ENCODE measurements around the gene PARP6.

Gene PARP6

DNA sequence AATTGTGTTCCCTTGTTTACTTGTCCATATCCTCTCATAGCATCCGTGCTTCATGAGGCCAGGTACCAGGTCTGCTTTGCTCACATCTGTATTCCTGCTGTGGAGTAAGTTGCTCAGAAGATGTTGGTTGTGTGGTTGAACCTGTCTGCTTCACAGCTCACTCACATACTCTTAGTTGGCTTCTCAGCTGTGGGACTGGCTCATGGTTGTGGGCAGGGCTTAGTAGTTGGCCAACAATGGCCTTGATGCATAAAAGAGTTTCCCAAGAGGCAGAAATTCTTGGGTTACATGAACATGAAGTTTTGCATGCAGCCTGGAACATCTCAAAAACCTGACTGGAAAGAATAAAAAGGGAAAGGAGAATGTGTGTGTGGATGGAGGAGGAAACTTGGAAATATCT is 30.6 kb upstream of the PARP6 start:
- TF ChIP-seq GATA3 (IDR thresholded peaks at IDR 0.05; ENCODE audit: low read depth, low read length): no peak
- TF ChIP-seq GATA2 (IDR thresholded peaks at IDR 0.05; ENCODE audit: low read depth, low read length): no peak

DNA sequence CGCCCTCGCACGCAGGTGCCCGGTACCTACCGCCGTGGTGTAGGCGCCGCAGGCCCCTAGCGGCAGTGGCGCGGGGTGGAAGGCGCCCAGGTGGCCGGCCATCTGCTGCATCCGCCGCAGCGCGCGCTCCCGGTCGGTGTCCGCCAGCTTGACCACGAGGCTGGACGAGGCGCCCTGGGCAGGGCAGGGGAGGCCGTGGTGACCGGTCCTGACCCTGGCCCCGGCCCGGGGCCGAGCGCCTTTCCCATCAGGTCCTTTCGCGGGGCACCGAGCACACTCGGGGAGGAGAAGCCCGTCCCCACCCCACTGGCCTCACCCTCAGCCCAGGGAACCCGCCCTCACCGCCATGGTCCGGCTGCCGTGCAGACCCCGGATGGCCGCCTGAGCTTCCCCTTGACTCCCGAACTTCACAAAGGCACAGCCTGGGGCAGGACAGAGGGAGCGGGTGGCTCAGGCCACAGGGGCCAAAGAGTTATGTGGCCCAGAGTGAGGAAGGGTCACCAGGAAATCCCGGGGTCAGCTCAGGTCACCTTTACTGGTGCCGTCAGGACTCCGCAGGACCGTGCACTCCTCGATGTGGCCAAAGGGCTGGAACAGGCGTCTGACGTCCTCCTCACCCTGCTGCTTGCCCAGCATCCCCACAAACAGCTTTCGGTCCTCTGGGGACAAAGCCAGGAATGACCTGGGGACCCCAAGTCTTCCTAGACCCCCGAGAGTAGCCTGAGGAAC is 17.4 kb upstream of the PARP6 start:
- TF ChIP-seq GATA2 (IDR thresholded peaks at IDR 0.05; ENCODE audit: low read depth, low read length): no peak
- TF ChIP-seq GATA3 (IDR thresholded peaks at IDR 0.05; ENCODE audit: low read depth, low read length): no peak

GRCh38 chr15:72288796-72289596 is 16.6 kb upstream of the PARP6 start:
- TF ChIP-seq GATA3 (IDR thresholded peaks at IDR 0.05; ENCODE audit: low read depth, low read length) (no peak), GATA2 (IDR thresholded peaks at IDR 0.05; ENCODE audit: low read depth, low read length) (no peak)

- TF ChIP-seq GATA2 (IDR thresholded peaks at IDR 0.05; ENCODE audit: low read depth, low read length) (no peak), GATA3 (IDR thresholded peaks at IDR 0.05; ENCODE audit: low read depth, low read length) (no peak)
These were observed 13.7 kb upstream of the PARP6 start for GRCh38 chr15:72285927-72286516.

GRCh38 chr15:72285402-72285801 is 13.0 kb upstream of the PARP6 start:
- no peak for TF ChIP-seq GATA3 (IDR thresholded peaks at IDR 0.05; ENCODE audit: low read depth, low read length)
- TF ChIP-seq GATA2 (IDR thresholded peaks at IDR 0.05; ENCODE audit: low read depth, low read length): no peak

DNA sequence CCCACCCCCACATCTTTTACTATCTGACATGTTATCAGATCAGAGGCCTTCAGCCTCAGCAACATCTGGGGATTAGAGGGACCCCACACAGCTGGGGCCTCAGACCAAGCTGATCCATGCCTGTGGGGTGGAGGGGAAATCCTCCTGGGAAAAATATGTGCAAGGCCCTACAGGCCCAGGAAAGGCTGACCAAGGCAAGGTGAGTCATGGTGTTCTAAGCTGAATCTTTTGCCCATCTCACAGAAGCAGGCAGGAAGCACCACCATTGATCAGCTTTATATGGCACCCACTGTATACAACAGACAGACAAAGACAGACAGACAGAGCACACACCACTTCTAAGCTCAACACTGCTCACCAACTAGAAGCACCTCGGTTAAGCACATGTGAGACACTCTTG is 12.4 kb upstream of the PARP6 start:
- TF ChIP-seq GATA2 (IDR thresholded peaks at IDR 0.05; ENCODE audit: low read depth, low read length) (no peak), GATA3 (IDR thresholded peaks at IDR 0.05; ENCODE audit: low read depth, low read length) (no peak)

DNA sequence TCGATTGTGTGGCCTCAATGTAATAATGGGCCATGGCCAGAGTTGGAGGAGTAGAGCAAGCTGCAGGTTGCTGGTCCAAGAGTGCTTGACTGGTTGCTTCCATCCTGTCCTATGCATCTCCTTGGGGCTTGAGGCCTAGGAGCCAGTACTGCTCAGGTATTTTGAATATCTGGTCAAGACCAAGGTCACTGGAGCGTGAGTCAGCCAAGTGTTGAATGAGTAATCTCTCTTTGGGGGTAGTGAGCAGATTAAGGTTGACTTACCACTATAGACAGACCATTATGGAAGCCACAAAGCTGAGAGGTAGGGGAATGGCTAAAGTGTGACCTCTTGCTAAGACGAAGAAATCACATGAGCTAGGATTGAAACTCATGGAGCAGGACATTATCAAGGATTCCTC is 9.4 kb upstream of the PARP6 start:
- TF ChIP-seq GATA3 (IDR thresholded peaks at IDR 0.05; ENCODE audit: low read depth, low read length) (no peak), GATA2 (IDR thresholded peaks at IDR 0.05; ENCODE audit: low read depth, low read length) (no peak)

DNA sequence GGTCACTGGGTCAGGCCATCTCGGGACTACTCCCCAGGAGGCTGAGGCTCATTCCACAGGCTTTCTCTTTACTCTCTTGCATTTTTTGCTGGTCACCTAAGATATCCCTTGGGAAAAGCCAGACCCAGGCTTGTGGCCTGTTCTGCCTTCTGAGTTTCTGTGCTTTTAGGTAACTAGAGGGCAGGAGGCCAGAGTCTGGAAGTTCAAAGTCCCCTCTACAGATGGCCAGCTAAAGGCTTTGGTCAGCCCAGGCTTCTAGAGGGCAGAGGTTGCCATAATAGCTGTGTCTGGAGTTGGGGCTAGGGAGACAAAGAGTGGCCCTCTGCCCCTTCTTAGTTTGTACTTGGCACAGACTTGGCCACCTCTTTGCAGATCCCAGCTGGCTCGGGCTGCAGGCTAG is 8.4 kb upstream of the PARP6 start:
- TF ChIP-seq GATA2 (IDR thresholded peaks at IDR 0.05; ENCODE audit: low read depth, low read length) (no peak), GATA3 (IDR thresholded peaks at IDR 0.05; ENCODE audit: low read depth, low read length) (no peak)

DNA sequence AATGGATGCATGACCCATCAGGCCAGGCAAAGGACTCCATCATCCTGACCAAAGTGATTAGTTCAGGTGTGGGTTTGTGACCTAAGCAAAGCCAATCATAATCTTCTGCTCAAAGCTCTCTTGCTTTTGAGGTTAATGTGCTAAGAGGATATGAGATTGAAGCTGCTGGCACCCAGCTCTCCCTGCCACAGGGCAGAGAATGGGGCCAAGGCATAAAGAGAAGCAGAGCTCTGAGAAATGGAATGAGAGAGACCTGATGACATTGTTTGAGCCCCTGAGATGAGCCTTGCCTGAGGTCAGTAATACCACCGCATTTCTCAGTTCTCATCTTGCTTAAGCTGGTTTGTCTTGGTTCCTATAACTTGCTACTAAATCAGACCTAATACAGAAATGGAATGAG is 6.4 kb upstream of the PARP6 start:
- TF ChIP-seq GATA3 (IDR thresholded peaks at IDR 0.05; ENCODE audit: low read depth, low read length) (no peak), GATA2 (IDR thresholded peaks at IDR 0.05; ENCODE audit: low read depth, low read length) (no peak)

GRCh38 chr15:72276326-72276700 is 4.0 kb upstream of the PARP6 start:
- no peak for TF ChIP-seq GATA2 (IDR thresholded peaks at IDR 0.05; ENCODE audit: low read depth, low read length)

- TF ChIP-seq GATA2 (IDR thresholded peaks at IDR 0.05; ENCODE audit: low read depth, low read length) (no peak), GATA3 (IDR thresholded peaks at IDR 0.05; ENCODE audit: low read depth, low read length) (no peak)
These were observed 621 bp upstream of the PARP6 start for GRCh38 chr15:72272997-72273352.

GRCh38 chr15:72271895-72272212 is 500 bp downstream of the PARP6 start:
- TF ChIP-seq GATA2 (IDR thresholded peaks at IDR 0.05; ENCODE audit: low read depth, low read length) (no peak), GATA3 (IDR thresholded peaks at IDR 0.05; ENCODE audit: low read depth, low read length) (no peak)

- TF ChIP-seq GATA3 (IDR thresholded peaks at IDR 0.05; ENCODE audit: low read depth, low read length): no peak
- no peak for TF ChIP-seq GATA2 (IDR thresholded peaks at IDR 0.05; ENCODE audit: low read depth, low read length)
These were observed 1.1 kb downstream of the PARP6 start for GRCh38 chr15:72271221-72271620.

DNA sequence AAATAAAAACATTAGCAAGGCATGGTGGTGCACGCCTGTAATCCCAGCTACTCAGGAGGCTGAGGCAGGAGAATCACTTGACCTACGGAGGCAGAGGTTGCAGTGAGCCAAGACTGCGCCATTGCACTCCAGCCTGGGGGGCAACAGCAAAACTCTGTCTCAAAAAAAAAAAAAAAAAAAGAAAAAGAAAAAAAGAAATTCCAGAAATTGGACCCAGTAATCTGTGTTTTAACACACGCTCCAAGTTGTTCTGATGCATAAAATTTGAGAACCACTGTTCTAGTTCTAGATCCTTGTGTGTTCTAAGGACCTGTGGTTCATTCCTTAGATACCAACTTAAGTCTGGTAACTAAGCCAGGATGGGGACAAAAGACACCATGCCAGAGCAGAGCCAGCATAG is 2.6 kb downstream of the PARP6 start:
- TF ChIP-seq GATA3 (IDR thresholded peaks at IDR 0.05; ENCODE audit: low read depth, low read length): no peak
- no peak for TF ChIP-seq GATA2 (IDR thresholded peaks at IDR 0.05; ENCODE audit: low read depth, low read length)

DNA sequence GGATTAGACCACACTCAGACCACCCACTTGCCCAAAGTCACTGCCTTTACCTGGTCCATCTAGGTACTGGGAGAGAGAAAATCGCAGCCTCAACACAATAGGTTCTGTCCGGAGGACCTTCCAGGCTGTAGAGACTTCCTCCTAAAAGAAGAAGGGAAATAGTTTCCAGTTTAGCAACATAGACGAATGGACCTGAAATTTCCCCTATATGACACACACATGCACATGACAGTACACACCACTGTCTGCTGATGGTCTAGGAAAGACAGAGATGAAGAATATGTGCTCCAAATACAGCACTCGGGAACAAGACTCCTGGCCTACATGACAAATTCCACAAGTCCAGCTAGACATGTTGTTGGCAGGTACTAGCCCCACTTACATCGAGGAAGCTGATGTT is 7.3 kb downstream of the PARP6 start:
- TF ChIP-seq GATA3 (IDR thresholded peaks at IDR 0.05; ENCODE audit: low read depth, low read length) (no peak), GATA2 (IDR thresholded peaks at IDR 0.05; ENCODE audit: low read depth, low read length) (no peak)
